GM19025 (cell line): ENCODE measurements around the gene IQSEC3.
"Not testable (repeated sequence)": the region's sequence is repeated elsewhere in the genome, so short reads cannot be mapped to it uniquely, and the experiment has no call there.

Experiments
- ATAC-seq: cut with Tn5 transposase; IDR thresholded peaks from one replicate; pipeline ENCODE4 v1.9.1; 2021; ENCODE audit warnings: mild to moderate bottlenecking, low read depth, moderate library complexity; ENCODE audit not compliant: unreplicated experiment

IQSEC3 gene

DNA sequence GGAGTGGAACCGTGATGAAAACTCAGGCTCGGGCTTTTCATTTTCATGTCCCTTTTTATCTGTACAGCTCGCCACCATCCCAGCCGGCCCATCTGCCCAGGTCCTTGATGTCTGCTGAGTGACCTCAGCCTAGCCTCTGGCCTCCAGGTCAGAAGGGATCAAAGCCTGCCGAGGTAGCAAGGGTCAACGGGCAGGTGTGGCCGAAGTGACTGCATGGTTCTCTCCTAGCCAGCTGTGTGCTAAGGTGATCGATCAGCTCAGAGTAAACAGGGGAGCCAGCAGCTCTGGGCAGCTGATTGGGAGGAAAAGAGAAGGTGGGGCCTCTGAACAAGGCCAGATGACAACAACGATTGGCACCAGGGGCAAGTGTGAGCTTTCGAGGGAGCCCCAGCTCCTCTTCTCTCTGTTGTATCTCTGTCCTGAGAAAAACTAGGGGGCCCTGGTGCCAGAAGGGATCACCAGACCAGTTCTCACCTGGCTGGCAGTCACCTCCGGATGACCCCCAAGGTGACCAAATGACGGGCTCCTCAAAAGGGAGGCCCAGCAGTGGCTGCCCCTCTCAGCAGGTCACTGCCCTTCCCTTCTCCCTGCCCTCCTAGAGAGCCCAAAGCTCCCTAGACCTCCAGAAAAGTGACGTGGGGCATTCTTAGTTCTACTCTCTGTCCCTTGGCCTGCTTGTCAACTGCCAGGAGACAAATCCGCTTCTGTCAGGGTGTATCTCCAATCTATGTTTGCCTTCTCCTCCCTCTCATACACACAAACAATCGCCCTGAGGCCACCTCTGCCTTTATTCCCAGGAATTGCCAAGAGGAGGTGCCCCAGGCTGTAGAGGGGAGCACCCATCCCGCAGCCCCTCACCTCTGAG lies 143.9 kb downstream of the IQSEC3 start:
- no peak for ATAC-seq

DNA sequence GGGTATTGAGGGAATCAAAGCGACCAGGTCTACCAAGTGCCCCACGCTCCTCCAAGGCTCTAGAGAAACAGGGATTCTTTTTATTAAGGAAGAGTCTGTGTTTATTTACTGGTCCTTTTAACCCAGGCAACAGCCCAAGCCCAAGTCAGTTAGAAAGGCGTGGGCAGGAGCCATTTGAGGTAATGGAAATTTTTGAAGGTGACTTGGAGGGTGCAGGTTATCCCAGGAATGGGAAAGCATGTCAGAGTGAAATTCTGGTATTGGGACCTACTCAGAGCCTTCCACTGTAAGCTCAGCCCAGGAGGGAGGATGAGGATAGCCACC lies 144.5 kb downstream of the IQSEC3 start:
- ATAC-seq: no peak

DNA sequence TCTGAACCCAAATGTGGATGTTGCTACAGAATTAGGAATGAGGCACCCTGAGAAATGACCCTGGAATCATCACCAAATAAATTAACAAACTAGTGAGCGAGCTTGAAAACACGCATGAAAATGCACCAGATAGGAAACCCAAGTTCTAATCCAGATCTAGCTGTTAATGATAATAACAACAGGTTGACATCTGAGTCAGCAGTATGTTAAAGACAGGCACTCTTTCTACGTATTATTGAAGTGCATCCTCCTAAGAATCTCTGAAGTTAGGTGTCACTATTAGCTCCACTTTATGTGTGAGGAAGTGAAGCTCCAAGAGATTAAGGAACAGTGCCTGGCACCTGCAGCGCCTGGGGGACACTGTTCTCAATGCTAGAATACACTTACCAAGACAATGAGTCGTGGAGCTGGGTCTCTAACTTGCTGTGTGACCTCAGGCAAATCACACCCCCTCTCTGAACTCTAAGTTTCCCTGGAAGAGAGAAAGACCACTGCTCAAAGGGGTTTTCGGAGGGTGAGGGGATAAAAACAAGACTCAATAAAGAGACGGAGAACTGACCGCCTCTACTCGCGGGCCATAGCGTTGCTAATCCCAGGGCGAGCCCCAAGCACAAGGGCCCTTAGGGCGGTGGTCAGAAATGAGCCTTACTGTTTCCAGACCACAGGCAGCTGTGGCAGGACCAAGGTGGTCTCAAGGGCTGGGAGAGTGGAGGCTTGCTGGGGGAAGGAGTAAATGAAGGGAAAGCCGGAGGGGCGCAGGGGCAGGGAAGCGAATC lies 145.3 kb downstream of the IQSEC3 start:
- no peak for ATAC-seq

DNA sequence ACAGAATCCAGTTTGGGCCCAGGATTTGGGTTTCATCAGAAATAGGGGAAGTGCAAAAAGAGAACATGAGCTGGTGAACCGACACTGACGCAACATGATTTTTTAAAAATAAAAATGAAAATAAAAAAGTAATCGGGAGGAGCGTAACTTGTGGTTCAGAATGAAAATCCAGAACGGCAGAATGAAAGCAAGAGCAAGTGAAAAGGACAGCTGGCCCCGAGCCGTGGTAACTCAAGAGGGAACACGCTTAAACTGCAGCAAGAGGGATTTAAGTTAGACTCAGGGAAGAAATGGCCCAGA lies 145.8 kb downstream of the IQSEC3 start:
- ATAC-seq: no peak

DNA sequence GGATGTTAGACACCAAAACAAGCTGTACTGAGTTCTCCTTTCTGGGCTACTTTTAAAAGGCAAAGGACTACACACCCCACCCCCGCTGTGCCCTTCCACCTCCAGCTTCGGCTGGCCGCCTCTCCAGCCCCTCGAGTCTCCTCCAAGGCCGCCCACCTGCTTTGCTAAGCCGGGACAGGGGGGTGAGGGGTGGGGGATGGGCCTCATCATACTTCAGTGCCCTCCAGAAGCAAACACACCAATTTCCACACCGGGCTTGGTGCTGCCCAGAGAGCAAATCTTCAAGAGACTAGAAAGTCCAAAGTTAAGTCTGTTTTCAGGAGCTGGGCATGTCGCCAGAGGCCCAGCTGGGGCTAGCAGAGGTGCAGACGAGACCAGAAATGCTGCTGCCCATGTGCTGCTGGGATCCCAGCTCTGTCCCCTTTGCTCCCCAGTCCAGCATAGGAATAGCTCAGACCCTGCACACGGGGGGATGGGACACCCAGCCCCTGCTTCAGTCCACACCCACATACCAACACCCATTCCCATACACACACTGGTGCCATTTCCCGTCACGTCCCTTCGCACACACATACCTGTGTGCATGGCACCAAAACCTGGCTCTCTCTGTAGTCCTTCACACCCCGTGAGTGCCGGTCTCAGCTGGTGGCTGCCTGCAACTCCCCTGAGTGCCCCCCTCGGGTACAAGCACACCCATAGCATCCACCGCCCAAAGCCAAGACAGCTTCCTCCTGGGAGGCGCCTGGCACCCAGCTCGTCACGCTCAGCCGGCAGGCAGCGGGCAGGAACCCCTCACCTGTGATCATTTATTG lies 146.4 kb downstream of the IQSEC3 start:
- ATAC-seq: no peak

DNA sequence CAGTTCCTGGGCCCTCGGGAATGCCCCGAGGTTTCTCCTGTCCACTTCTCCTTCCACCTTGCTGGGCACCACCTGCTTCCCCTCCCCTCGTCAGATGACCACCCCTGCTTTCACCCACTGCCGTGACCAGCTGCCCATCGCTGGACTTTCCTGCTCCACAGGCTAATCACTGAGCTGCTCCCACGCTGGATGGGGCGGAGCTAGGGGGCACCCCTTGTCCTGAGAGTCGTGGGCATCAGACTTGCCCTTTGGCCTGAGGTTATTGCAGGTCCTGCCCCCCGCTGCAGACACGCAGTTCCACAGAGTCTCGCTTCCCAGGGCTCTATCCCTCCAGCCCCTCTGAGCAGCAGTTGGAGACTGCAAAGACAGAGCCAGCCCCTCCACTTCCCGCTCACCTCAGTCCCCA lies 147.0 kb downstream of the IQSEC3 start:
- no peak for ATAC-seq

DNA sequence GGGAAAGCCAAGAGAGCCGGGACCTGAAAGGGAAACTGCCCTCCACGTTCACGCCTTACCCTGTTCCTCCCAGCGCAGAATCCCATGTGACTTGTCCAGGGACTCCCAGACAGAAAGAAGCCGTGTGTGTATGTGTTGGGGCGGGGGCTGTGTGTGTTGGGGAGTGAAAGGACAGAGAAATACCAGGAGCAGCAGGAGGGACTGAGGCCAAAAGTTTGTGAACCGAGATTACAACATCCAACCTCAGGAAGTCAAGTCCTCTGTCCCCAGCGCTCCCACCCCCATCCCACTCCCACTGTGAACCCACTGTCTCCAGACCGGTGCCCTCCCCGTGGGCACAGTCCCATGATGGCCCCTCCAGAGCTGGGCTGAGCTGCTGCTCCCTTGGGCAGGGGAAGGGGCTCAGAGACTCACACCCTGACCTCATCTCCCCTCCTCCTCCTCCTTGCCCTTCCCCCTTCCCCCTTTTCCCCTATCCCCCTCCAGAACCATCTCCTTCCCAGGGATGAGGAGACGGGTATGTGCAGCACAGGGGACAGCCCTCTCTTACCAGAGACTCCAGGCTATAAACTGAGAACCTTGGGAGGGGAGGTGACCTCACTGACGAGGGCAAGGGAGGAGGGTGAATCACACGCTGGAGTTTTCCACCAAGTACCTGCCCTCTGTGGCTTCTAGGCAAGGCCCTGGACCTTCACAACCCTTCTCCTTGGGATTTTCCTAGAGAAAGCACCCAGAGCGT lies 147.6 kb downstream of the IQSEC3 start, which contains the start of gene SLC6A12:
Gene SLC6A12 (minus strand): TSS at position 155 of the 739 bp plus-strand sequence. CDS start 4,171 bp downstream, outside the sequence.
- ATAC-seq: no peak

DNA sequence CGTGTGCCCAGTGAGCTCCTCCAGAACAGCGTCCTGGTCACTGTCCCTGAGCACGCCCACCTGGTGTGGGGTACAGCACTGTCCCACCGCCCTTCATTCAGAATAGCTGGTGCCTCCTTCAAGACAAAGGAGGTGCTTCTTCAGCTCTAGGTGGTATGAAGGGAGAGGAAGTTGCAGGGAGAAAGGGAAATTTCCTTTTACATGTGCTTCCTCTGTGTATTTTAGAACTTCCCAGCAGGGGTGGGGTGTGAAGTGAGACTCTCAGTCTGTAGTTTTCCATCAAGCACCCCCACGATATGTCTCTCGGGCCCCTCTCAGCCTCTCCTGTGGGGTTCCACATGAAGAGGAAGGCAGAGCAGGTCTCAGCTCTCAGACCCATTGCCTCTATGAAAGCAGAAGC lies 148.5 kb downstream of the IQSEC3 start:
- ATAC-seq: no peak

DNA sequence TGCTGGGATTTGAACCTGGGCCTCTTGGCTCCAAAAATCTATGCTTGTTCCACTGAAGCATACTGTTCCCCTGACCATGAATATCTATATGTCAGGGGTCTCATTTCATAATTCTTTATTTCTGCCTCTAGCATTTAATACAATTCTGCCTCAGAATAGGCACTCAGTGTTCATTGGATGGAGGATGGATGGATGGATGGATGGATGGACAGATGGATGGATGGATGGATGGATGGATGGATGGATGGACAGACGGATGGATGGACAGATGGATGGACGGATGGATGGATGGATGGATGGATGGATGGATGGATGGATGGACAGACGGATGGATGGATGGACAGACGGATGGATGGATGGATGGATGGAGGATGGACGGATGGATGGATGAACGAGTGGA lies 150.5 kb downstream of the IQSEC3 start:
- not testable (repeated sequence) for ATAC-seq

DNA sequence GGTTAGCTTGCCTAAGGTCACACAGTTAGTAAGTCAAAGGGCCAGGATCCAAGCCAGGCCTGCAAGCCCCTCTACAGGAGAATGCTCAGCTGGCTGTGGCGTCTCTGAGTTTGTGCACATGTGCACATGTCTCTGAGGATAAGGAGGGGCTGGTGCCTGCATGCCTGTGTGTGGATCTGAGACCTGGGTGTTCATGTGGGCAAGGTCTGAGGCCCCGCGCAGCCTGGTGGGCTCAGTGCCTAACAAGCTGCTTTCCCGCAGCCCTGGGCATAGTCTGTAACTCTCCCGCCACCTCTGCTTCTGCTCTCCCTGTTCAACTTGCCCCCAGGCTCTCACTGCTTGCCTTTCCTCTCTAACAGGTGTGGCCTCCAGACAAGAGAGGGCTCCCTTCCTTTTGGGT lies 151.7 kb downstream of the IQSEC3 start:
- ATAC-seq: no peak

DNA sequence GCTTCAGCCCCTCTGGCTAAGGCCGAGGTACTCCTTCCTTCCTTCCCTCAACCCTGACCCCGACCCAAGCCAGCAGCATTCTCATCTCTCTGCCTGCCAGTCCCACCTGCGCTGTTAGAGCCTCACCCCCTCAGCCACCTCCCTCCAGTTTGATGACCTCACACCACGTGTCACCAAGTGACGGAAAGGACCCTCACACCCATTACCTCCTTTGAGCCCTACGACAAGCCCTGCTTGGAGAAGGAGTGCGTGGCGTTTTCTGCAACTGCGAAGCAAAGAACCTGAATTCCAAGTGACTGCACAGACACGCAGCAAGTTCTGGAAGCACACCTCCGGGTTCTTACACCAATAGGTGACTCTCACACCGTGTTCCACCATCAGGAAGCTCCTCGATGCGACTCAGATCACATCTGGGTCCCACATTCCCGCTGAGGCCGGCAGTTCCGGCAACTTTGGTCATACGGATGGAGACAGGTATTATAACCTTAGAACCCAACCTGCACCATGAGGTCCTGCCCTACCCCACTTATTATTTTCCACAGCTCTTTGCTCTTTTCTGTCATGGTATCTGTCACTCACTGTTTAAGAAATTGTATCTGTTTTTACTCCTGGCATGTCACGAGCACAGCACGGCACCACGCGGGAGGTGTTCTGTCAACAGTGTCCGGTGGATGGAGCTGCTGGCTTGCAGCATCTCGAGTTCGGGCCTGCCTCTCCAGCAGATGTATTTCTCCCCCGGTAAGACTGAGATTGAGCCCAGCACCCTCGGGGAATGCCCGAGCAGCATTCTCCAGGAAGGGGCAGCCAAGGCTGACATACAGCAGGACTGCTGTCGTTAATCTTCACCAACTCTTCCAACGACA lies 152.4 kb downstream of the IQSEC3 start:
- no peak for ATAC-seq

DNA sequence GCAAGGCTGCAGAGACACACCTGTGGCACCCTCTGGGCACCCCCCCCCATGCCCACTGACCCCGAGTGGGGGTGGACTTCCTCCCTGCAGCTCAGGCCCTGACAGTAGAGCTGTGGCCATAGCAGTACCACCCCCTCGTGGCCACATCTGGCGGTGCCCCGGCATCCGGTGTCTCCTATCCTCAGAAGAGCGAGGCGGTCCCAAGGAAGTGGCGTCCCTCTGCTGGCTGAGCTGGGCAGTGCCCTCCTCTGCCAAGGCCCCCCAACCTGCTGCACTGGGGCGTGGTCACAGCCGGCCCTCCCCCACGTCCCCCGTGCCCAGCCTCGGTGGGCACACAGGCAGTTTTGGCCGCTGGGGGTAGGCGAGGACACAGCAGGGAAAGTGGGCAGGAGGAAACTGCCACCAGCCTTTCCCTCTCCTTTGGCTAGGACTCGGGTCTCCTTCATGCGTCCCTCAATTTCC lies 153.4 kb downstream of the IQSEC3 start:
- ATAC-seq: no peak

DNA sequence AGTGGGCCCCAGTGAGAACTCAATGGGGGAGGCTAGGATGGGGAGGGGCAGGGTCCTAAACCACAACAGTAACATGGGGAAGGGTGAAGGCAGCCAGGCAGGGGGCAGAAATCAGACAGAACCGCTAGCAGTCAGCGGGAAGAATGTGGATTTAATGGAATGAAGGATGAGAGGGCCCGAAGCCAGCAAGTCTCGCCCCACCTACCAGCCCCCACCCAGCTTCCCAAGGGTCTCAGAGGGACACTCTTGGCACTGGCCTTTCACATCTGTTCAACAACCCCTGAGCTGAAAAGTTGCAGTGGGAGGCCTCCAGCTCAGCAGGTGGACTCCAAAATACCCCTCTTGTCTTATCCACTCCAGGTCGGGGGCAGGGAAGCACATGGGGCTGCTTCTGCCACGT lies 153.9 kb downstream of the IQSEC3 start:
- ATAC-seq: no peak

DNA sequence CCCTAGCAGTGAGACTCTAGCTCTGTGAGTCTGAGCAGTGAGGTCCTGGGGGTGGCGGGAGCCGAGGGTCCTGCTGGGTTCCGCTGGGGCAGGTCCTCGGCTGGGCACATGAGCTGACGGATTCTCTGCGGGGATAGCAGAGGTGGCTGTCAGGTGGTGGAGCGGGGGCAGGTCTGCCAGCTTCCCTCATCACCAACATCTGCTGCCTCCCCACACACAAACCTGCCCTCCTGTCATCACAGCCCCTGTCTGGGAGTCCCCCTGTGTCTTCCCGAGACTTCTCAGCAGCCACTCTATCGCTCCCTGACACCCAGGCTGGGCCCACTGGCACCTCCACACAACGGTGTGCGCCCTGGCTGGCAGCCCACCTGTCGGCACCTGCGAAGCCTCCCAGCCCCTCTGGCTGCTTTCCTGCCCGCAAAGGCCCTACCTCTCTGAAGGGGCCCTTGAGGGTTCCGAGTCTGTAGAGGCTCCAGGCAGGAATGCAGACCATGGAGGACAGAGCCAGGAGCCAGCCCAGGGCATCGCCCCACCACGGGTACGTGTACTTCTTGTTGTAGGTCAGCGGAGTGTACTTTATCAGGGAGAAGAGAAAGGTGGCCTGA lies 154.5 kb downstream of the IQSEC3 start:
- no peak for ATAC-seq

DNA sequence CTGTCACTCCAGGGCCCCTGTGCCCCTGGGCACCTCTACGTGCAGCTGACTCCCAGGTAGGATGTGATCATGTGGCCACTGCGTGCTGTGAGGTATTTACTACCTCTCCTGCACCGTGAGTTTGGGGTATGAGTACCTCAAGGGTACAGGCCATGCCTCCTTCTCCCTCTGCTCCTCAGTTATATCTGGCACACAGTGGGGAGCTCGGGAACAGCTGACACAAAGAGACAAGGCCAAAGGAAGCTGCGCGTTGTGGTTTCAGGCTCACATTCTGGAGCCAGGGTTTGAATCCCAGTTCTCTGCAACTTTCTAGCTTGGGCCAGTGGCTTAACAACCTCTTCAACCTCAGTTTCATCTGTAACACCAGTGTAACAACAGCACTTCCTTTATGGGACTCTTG lies 155.2 kb downstream of the IQSEC3 start:
- no peak for ATAC-seq

DNA sequence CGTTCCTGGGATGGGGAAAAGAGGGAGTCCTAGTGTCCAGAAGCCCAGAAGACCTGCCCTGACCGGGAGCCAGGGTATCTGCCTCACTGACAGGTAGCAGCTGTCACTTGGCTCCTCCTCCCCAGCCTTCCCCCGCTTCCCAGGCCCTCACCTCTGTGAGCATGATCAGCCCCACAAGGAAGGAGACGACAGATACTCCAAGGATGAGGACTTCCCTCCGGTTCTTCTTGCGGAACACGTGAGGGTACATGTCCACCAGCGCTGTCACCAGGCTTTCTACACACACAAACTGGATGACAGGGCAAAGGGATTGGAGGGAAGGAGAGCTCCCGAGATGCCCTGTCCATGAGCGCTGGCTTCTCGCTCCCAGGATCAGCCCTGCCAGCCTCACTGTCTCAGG lies 157.3 kb downstream of the IQSEC3 start:
- ATAC-seq: no peak

DNA sequence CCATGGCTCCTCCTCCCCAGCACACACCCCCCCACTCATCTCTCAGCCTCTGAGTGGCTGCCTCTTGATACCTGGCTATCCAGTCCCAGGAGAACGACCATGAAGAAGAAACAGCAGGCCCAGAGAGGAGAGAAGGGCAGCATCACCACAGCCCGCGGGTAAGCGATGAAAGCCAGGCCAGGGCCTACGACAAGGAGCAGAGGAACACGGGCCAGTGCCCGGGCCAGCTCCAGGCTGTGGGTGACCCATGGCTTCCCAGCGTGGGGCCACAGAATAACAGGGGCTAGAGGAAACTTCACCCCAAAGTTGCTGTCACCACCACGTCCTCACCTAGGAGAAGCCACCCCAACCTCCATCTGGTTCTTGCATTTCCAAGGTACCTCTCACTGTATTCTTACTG lies 157.8 kb downstream of the IQSEC3 start:
- no peak for ATAC-seq

DNA sequence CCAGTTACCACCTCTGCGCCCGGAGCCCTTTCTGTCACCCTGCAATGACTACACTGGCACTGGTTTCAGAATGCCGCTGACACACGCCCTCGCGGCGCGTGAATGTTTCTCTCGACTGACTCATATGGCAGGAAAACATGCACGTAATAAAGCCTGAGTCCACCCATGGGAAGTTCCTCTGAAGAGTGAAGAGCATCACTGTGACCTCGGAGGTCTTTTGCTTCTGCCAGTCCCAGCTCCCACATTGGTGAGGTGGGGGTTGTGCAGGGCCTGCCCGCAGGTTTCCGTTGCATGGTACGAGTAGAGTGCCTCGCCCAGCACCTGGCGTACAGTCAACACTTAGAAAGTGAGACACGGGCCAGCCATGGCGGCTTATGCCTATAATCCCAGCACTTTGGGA lies 158.4 kb downstream of the IQSEC3 start:
- ATAC-seq: no peak

DNA sequence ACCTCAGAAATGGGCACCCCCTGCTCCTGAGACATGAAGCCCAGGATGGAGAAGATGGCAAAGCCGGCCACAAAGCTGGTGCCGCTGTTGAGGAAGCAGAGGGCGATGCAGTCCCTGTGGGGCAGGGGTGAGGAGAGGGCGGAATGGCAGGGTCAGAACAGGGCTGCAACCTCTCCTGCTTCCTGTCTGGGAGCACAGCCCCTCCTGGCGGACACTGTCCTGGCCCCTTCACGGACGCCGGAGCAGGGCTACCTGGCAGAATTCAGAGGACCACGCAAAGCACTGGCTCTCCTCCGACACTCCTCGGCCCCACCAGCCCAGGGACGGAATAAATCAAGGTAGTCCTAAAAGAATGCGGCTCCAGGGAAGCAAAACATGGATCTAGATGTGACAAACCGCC lies 159.8 kb downstream of the IQSEC3 start:
- ATAC-seq: no peak
